OCI-LY1 (cell line): ENCODE results near the gene EGR4.
A peak's percentile ranks its signal among the peaks of the same experiment; 100 is the strongest.

Experiments
- H2AFZ ChIP-seq: fragments of 200-600 bp; sonication (generic), shearing (Covaris generic); 2 replicates; pipeline ENCODE4 v1.6.0; 2014; ENCODE audit warnings: antibody characterized with exemption, mild to moderate bottlenecking, low read length
- H3F3A ChIP-seq: fragments of 200-600 bp; sonication (generic), shearing (Covaris generic); 2 replicates; pipeline ENCODE4 v1.6.0; 2014; ENCODE audit warnings: mild to moderate bottlenecking, antibody characterized with exemption, low read length, moderate library complexity; ENCODE audit not compliant: insufficient read depth
- H3K27ac ChIP-seq: fragments of 200-600 bp; sonication (generic); 2 replicates; pipeline ENCODE4 v1.5.1; 2014; ENCODE audit warnings: low read length, mixed run types, mild to moderate bottlenecking, low read depth; ENCODE audit not compliant: poor library complexity, severe bottlenecking
- H3K27me3 ChIP-seq: fragments of 200-600 bp; sonication (generic); 2 replicates; pipeline ENCODE4 v1.6.0; 2014; ENCODE audit warnings: antibody characterized with exemption, mild to moderate bottlenecking, low read length, moderate library complexity; ENCODE audit not compliant: insufficient read depth
- H3K36me3 ChIP-seq: fragments of 200-600 bp; sonication (generic); 2 replicates; pipeline ENCODE4 v1.6.1; 2014; ENCODE audit warnings: mild to moderate bottlenecking, antibody characterized with exemption, low read length, moderate library complexity, mixed read lengths; ENCODE audit not compliant: insufficient read depth
- H3K4me1 ChIP-seq: fragments of 200-600 bp; sonication (generic); 2 replicates; pipeline ENCODE4 v1.5.1; 2014; ENCODE audit warnings: mild to moderate bottlenecking, low read length, moderate library complexity; ENCODE audit not compliant: insufficient read depth, severe bottlenecking
- H3K4me2 ChIP-seq: fragments of 200-600 bp; sonication (generic), shearing (Covaris generic); 2 replicates; pipeline ENCODE4 v1.6.1; 2014; ENCODE audit warnings: low read length
- H3K4me3 ChIP-seq: fragments of 200-600 bp; sonication (generic); 2 replicates; pipeline ENCODE4 v1.5.1; 2014; ENCODE audit warnings: low read length, low read depth, mild to moderate bottlenecking, mixed read lengths; ENCODE audit not compliant: poor library complexity, severe bottlenecking
- H3K79me2 ChIP-seq: fragments of 200-600 bp; shearing (Covaris generic); 2 replicates; pipeline ENCODE4 v1.6.1; 2016; ENCODE audit warnings: mixed run types, low read length, mixed read lengths; ENCODE audit not compliant: insufficient read depth
- H3K9ac ChIP-seq: fragments of 200-600 bp; sonication (generic), shearing (Covaris generic); 2 replicates; pipeline ENCODE4 v1.6.1; 2014; ENCODE audit warnings: mild to moderate bottlenecking, low read length, mixed read lengths
- H3K9me2 ChIP-seq: fragments of 200-600 bp; sonication (generic), shearing (Covaris generic); 2 replicates; pipeline ENCODE4 v1.6.1; 2014; ENCODE audit warnings: low read depth, mild to moderate bottlenecking, low read length, mixed read lengths
- H3K9me3 ChIP-seq: fragments of 200-600 bp; shearing (Covaris generic); 2 replicates; pipeline ENCODE4 v1.6.1; 2014; ENCODE audit warnings: low read length, mixed read lengths
- H4K20me1 ChIP-seq: fragments of 200-600 bp; sonication (generic), shearing (Covaris generic); 2 replicates; pipeline ENCODE4 v1.6.0; 2016; ENCODE audit warnings: mild to moderate bottlenecking, low read length; ENCODE audit not compliant: insufficient read depth
- CTCF ChIP-seq: fragments of 200-600 bp; sonication (generic), shearing (Covaris generic); IDR thresholded peaks from 2 replicates; pipeline ENCODE4 v1.5.1; 2017; ENCODE audit warnings: mild to moderate bottlenecking, antibody characterized with exemption, low read length, moderate library complexity, mixed read lengths
- EZH2 ChIP-seq: fragments of 200-600 bp; sonication (generic), shearing (Covaris generic); IDR thresholded peaks from 2 replicates; pipeline ENCODE4 v1.8.0; 2017; ENCODE audit warnings: borderline replicate concordance, mixed run types, mild to moderate bottlenecking, antibody characterized with exemption, low read length, moderate library complexity, mixed read lengths

The EGR4 gene

GRCh38 chr2:73285159-73285739 lies 8.1 kb downstream of the EGR4 start:
- peak overlapping the region; percentile 89 for H3K27ac ChIP-seq
- peaks cover 15% of the 10 kb centered on the region; the same call in 1 of the 2 replicates for H3K36me3 ChIP-seq
- no peak overlapping the region for H2AFZ ChIP-seq
- peaks cover 28% of the 10 kb centered on the region for H3K79me2 ChIP-seq
- H3K4me3 ChIP-seq: peak overlapping the region; percentile 82
- no peaks in the 10 kb centered on the region for H3K27me3 ChIP-seq
- no peaks in the 10 kb centered on the region for H3K9me2 ChIP-seq
- peak overlapping the region; percentile 72 for H3K4me2 ChIP-seq
- H3K9ac ChIP-seq: peak overlapping the region; percentile 87
- peaks cover 21% of the 10 kb centered on the region for H3K4me1 ChIP-seq
- TF ChIP-seq EZH2 (no peak), CTCF (no peak; the same call in 1 of the 2 replicates)
- H3F3A ChIP-seq: no peaks in the 10 kb centered on the region
- no peaks in the 10 kb centered on the region for H4K20me1 ChIP-seq
- no peaks in the 10 kb centered on the region for H3K9me3 ChIP-seq

DNA sequence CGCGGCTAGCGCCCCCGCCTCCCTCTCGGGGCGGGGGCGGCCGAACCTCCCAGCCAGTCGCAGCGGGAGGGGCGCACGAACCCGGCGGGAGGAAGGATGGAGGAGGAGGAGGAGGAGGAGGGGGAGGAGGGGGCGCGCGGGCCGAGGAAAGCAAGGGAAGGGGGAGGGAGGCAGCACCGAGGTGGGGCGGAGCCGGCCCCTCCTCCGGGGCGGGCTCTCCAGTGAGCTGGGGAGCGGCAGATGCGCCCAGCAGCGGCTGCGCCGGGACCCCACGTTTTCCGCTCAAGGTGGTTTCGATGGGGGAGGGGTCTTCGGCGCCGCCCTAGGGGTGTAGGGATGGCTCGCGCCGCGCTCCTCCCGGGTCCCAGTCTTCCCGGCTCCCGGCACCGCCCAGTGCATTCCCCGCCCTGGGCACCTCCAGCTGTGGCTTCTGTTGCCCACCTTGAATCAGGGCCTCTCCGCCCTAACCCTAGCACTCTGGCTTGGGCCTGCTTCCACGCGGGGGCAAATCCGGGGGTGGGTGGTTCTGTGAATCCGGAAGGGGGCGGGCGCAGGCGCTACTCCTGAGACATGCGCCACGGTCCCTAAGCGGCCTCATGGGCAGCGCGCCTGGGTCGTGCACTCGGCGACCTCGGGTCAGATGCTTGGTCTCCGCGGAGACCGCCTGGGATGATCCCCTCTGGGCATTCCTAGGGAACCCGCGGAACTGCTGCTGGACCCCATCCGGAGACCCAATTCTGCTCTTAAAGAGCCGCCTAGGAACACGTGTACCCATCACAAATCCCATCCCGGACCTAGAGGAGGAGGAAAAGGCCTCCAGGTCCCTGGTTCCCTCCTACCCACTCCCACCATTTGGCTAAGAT lies 8.8 kb downstream of the EGR4 start, which contains the start of gene FBXO41:
TSS of gene FBXO41 (minus strand) at position 183 of the 863 bp plus-strand sequence. CDS start 14,848 bp downstream, outside the sequence.
- peak within 1 kb of the TSS; percentile 72 for H3K4me2 ChIP-seq

More for the DNA sequence above, 8.8 kb downstream of the EGR4 start, which contains the start of gene FBXO41:
- H3K27me3 ChIP-seq: no peaks in the 10 kb centered on the region
- H3K36me3 ChIP-seq: peaks cover 15% of the 10 kb centered on the region; the same call in 1 of the 2 replicates
- peak within 1 kb of the TSS; percentile 82 for H3K4me3 ChIP-seq
- H2AFZ ChIP-seq: no peak within 1 kb of the TSS
- no peak for TF ChIP-seq EZH2
- no peak for TF ChIP-seq CTCF
- H3F3A ChIP-seq: no peaks in the 10 kb centered on the region
- no peaks in the 10 kb centered on the region for H3K9me2 ChIP-seq
- no peaks in the 10 kb centered on the region for H4K20me1 ChIP-seq
- H3K4me1 ChIP-seq: peaks cover 21% of the 10 kb centered on the region
- H3K9me3 ChIP-seq: no peaks in the 10 kb centered on the region
- peak within 1 kb of the TSS; percentile 89 for H3K27ac ChIP-seq
- peaks cover 28% of the 10 kb centered on the region for H3K79me2 ChIP-seq
- H3K9ac ChIP-seq: peak within 1 kb of the TSS; percentile 87
